Thyroid gland (tissue), 4 donors: ENCODE measurements around the gene KCNJ6. TPM values are rescaled to one million over a fixed set of nuclear protein-coding genes. Genes with fewer than 3 reads are reported as not detected.

Experiments
- DNase-seq, 2 donors: peaks; one replicate each; pipeline ENCODE4 v3.0.0-alpha.2; 2019
- H3K27ac ChIP-seq, 3 donors: fragments of 200-600 bp; sonication (generic); 1 replicate in 2 of 3; 2 replicates in 1 of 3; pipeline ENCODE4 v1.5.1; 2016 to 2019; ENCODE audit warnings: mild to moderate bottlenecking in 1 of 3, moderate library complexity in 1 of 3
- H3K27me3 ChIP-seq: fragments of 200-600 bp; sonication (generic); one replicate; pipeline ENCODE4 v1.5.1; 2019
- H3K36me3 ChIP-seq, 2 donors: fragments of 200-600 bp; sonication (generic); one replicate each; pipeline ENCODE4 v1.5.1; 2016 to 2019
- H3K4me1 ChIP-seq, 2 donors: fragments of 200-600 bp; sonication (generic); one replicate each; pipeline ENCODE4 v1.5.1; 2017 to 2019
- H3K4me3 ChIP-seq, 3 donors: fragments of 200-600 bp; sonication (generic); replicated peaks in 1 of 3; 1 replicate in 2 of 3; 2 replicates in 1 of 3; pipeline ENCODE4 v1.5.1; 2016; ENCODE audit warnings: mild to moderate bottlenecking in 1 of 3
- H3K9me3 ChIP-seq: fragments of 200-600 bp; sonication (generic); one replicate; pipeline ENCODE4 v1.5.1; 2017
- CTCF ChIP-seq, 6 experiments: fragments of 200-600 bp in 3 of 6; fragments of 450-650 bp in 3 of 6; sonication (generic) in 3 of 6; IDR thresholded peaks; one replicate each; pipeline ENCODE4 v1.5.1; 2016 to 2019; ENCODE audit warnings: antibody characterized with exemption in 6 of 6, mild to moderate bottlenecking in 2 of 6, inconsistent platforms in 1 of 6, moderate library complexity in 1 of 6
- POLR2A ChIP-seq, 2 donors: fragments of 450-650 bp; IDR thresholded peaks; one replicate each; pipeline ENCODE4 v1.6.1; 2017; ENCODE audit warnings: antibody characterized with exemption in 2 of 2, mild to moderate bottlenecking in 2 of 2, moderate library complexity in 1 of 2
- WGBS, 2 donors: methylation state at CpG; one replicate each; pipeline ENCODE4 v1.1.5; 2017; 5-methylcytosine and 5-hydroxymethylcytosine counted together
- intact Hi-C: fragments of 100-400 bp; cut with DNase I; formaldehyde crosslinking; loops from one replicate; pipeline ENCODE4 v1.15.1; 2023
- total RNA-seq, 4 donors: library from RNA; depleted of rRNA; stranded (reverse); fragments of >200 nt; gene quantifications; one replicate each; pipeline ENCODE4 v1.2.3, GENCODE V29; 2016

Gene KCNJ6, protein sequence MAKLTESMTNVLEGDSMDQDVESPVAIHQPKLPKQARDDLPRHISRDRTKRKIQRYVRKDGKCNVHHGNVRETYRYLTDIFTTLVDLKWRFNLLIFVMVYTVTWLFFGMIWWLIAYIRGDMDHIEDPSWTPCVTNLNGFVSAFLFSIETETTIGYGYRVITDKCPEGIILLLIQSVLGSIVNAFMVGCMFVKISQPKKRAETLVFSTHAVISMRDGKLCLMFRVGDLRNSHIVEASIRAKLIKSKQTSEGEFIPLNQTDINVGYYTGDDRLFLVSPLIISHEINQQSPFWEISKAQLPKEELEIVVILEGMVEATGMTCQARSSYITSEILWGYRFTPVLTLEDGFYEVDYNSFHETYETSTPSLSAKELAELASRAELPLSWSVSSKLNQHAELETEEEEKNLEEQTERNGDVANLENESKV
- total RNA-seq, result not detected

DNA sequence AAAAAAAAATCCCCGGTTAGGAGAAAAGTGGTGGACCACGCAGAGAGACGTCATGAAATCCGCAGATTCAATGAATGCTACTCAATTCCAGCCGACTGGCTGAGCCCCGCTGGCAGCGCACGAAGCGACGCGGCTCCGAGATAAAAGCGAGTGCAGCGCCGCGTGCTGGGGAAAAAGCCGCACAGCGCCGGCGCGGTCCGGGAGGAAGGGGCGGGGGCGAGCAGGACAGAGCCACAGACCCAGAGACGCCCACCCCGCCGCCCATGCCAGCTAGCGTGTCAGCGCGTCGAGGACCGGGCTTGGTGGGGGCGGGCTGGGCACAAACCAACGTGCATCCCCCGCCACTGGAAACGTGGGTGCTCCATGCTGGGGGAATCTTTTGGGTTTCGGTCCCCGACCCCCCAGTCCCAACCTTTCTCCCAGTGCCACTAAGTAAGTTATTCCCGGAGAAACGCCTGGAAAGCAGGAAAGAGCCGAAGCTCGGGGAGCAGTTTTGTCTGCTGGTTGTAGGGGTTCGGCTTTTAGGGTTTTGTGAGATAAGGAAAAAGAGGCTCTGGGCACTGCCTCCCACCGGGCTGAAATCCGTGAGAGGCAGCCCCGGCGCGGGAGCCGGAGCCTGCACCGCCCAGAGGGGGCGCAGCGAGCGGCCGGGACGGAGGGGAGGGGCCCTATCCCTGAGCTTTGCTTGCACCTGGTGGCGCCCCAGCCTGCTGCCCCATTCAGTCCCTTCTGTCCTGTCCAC, at the start of gene KCNJ6:
KCNJ6 (minus strand) TSS at position 148 of the 742 bp plus-strand sequence. CDS start 75,775 bp downstream, outside the sequence.
- DNase-seq, result peak in 1 of 2 donors; percentile 5
- peak in 1 of 6 experiments; percentile 13 for TF ChIP-seq CTCF (IDR thresholded peaks at IDR 0.05)
- TF ChIP-seq POLR2A (IDR thresholded peaks at IDR 0.05), result no peak
- Histone ChIP-seq H3K4me3 (no peak within 1 kb of the TSS), H3K4me1 (peaks cover 10 to 16% of the 10 kb centered on the region in 2 donors), H3K27ac (no peak within 1 kb of the TSS), H3K36me3 (no peaks in the 10 kb centered on the region), H3K27me3 (peaks cover 25% of the 10 kb centered on the region), H3K9me3 (no peaks in the 10 kb centered on the region)
- 2 to 3% methylated on average over 40 to 49 of the region's 56 CpGs for WGBS, 2 donors
- intact Hi-C loops, result no loop called here

- H3K4me3 ChIP-seq, result no peak overlapping the region
- WGBS, 2 donors, result 66 to 75% methylated on average over 10 of the region's 11 CpGs
- no peak for DNase-seq
- no peaks in the 10 kb centered on the region for H3K4me1 ChIP-seq
- no peak overlapping the region for H3K27ac ChIP-seq
- H3K27me3 ChIP-seq, result no peaks in the 10 kb centered on the region
- intact Hi-C loops, result no loop called here
- H3K36me3 ChIP-seq, result no peaks in the 10 kb centered on the region
- TF ChIP-seq CTCF (IDR thresholded peaks at IDR 0.05) (no peak), POLR2A (IDR thresholded peaks at IDR 0.05) (no peak)
- H3K9me3 ChIP-seq, result no peaks in the 10 kb centered on the region
These were observed 49.0 kb upstream of the KCNJ6 start for GRCh38 chr21:37965088-37965805.

DNA sequence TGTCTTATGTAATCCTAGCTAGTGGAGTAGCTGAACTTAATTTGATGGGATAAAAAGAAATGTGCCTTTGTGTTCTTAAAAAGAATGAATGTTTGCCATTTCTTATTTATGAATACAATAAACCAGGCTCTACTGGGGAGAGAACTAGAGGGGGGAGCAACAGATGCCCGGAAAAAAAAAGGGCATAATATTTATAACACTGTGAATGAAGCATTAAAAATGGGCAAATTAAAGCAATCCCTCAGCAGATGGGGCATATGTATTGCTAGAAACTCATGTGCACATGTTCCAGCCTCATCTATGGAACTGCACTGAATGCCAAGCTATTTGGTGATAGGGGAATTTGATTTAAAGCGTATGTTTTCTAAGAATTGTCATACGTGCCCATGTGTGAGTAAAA, 42.3 kb upstream of the KCNJ6 start:
- TF ChIP-seq CTCF (IDR thresholded peaks at IDR 0.05) (no peak), POLR2A (IDR thresholded peaks at IDR 0.05) (no peak)
- H3K9me3 ChIP-seq, result no peaks in the 10 kb centered on the region
- DNase-seq, result no peak
- no peak overlapping the region for H3K27ac ChIP-seq
- intact Hi-C loops, result no loop called here
- H3K4me1 ChIP-seq, result no peaks in the 10 kb centered on the region
- H3K27me3 ChIP-seq, result no peaks in the 10 kb centered on the region
- no peak overlapping the region for H3K4me3 ChIP-seq
- WGBS, 2 donors, result 74 to 84% methylated on average over 3 of the region's 3 CpGs
- no peaks in the 10 kb centered on the region for H3K36me3 ChIP-seq

- no peak for DNase-seq
- TF ChIP-seq POLR2A (IDR thresholded peaks at IDR 0.05) (no peak), CTCF (IDR thresholded peaks at IDR 0.05) (no peak)
- Histone ChIP-seq H3K4me3 (no peak overlapping the region), H3K36me3 (no peaks in the 10 kb centered on the region), H3K27ac (no peak overlapping the region), H3K4me1 (no peaks in the 10 kb centered on the region), H3K27me3 (no peaks in the 10 kb centered on the region), H3K9me3 (no peaks in the 10 kb centered on the region)
- intact Hi-C loops, result no loop called here
- WGBS, 2 donors, result 76 to 79% methylated on average over 9 of the region's 9 CpGs
These were observed 40.5 kb upstream of the KCNJ6 start for GRCh38 chr21:37956772-37957171.
